Measurements from ENCODE around the gene SMIM45.

SMIM45 gene

GRCh38 chr22:41928593-41929417, 23.1 kb upstream of the SMIM45 start:
- 74 to 91% methylated on average over 5 to 13 of the region's 14 CpGs for WGBS, 2 experiments (ENCODE audit: insufficient coverage in 2 of 2)
- Histone ChIP-seq H3K4me1 (ENCODE audit: control insufficient read depth, insufficient read depth, low read length, poor library complexity, severe bottlenecking) (no peaks in the 10 kb centered on the region), H3K27ac (ENCODE audit: low read depth, low read length, severe bottlenecking) (no peak overlapping the region), H3K9me3 (ENCODE audit: control insufficient read depth, low read length) (no peaks in the 10 kb centered on the region), H3K4me3 (ENCODE audit: extremely low read depth, insufficient read depth, low read length, poor library complexity, severe bottlenecking) (no peak overlapping the region), H3K36me3 (ENCODE audit: control insufficient read depth, insufficient read depth, low read length) (no peaks in the 10 kb centered on the region)

DNA sequence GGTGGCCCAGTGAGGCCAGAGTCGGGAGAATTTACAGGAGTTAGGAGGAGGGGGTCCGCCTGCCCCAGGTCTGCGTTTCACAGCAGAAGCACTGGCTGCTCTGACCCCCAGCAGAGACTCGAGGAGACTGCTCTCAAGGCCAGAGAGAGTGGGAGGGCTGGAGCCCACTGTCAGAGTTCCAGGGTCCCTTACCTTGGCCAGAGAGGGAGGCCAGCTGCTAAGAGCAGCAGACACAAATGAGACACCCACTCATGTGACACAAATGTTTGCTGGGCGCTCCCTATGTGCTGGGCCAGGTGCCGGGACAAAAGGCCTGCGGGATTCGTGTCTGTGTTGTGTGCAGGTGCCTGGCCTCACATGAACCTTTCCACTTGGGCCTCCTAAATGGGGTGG, 22.5 kb upstream of the SMIM45 start:
- Histone ChIP-seq H3K4me3 (ENCODE audit: extremely low read depth, insufficient read depth, low read length, poor library complexity, severe bottlenecking) (no peak overlapping the region), H3K4me1 (ENCODE audit: control insufficient read depth, insufficient read depth, low read length, poor library complexity, severe bottlenecking) (no peaks in the 10 kb centered on the region), H3K27ac (ENCODE audit: low read depth, low read length, severe bottlenecking) (no peak overlapping the region), H3K9me3 (ENCODE audit: control insufficient read depth, low read length) (no peaks in the 10 kb centered on the region), H3K36me3 (ENCODE audit: control insufficient read depth, insufficient read depth, low read length) (no peaks in the 10 kb centered on the region)
- 70 to 86% methylated on average over 6 of the region's 8 CpGs for WGBS, 2 experiments (ENCODE audit: insufficient coverage in 2 of 2)

DNA sequence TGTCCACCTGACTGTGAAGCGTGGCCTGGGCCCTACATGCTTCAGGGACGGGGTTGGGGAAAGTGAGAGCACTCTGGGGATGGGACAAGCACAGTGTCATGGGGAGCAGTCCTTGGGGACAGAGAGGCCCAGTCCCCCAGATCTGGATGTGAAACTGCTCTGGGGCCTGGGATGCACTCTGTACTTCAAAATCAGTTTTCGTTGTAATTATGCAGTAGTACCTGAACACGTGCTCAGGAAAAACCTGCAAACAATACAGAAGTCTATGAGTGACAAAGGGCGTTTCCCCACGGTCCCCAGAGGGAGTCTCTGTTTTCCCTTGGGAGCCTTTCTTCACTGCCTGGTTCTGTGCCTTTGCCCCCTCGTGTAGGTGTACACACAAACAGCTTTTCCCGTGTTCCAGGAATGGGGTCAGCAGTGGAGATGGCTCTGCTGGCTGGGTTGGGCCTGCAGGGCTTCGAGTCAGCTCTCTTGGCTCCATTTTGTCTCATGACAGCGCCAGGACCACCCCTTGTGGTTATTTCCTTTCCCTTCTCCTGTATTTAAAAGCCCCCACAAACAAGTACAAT, 20.2 kb upstream of the SMIM45 start:
- H3K27ac ChIP-seq (ENCODE audit: low read depth, low read length, severe bottlenecking) = no peak overlapping the region
- H3K4me1 ChIP-seq (ENCODE audit: control insufficient read depth, insufficient read depth, low read length, poor library complexity, severe bottlenecking) = no peaks in the 10 kb centered on the region
- H3K4me3 ChIP-seq (ENCODE audit: extremely low read depth, insufficient read depth, low read length, poor library complexity, severe bottlenecking) = no peak overlapping the region
- peaks cover under 1% of the 10 kb centered on the region for H3K36me3 ChIP-seq (ENCODE audit: control insufficient read depth, insufficient read depth, low read length)
- WGBS, 2 experiments (ENCODE audit: insufficient coverage in 2 of 2) = 89 to 95% methylated on average over 9 to 10 of the region's 10 CpGs
- H3K9me3 ChIP-seq (ENCODE audit: control insufficient read depth, low read length) = no peaks in the 10 kb centered on the region

- 90 to 97% methylated on average over 11 to 12 of the region's 12 CpGs for WGBS, 2 experiments (ENCODE audit: insufficient coverage in 2 of 2)
- Histone ChIP-seq H3K4me1 (ENCODE audit: control insufficient read depth, insufficient read depth, low read length, poor library complexity, severe bottlenecking) (no peaks in the 10 kb centered on the region), H3K36me3 (ENCODE audit: control insufficient read depth, insufficient read depth, low read length) (peaks cover 6% of the 10 kb centered on the region)
Measured at GRCh38 chr22:41932353-41932752, 19.6 kb upstream of the SMIM45 start.

DNA sequence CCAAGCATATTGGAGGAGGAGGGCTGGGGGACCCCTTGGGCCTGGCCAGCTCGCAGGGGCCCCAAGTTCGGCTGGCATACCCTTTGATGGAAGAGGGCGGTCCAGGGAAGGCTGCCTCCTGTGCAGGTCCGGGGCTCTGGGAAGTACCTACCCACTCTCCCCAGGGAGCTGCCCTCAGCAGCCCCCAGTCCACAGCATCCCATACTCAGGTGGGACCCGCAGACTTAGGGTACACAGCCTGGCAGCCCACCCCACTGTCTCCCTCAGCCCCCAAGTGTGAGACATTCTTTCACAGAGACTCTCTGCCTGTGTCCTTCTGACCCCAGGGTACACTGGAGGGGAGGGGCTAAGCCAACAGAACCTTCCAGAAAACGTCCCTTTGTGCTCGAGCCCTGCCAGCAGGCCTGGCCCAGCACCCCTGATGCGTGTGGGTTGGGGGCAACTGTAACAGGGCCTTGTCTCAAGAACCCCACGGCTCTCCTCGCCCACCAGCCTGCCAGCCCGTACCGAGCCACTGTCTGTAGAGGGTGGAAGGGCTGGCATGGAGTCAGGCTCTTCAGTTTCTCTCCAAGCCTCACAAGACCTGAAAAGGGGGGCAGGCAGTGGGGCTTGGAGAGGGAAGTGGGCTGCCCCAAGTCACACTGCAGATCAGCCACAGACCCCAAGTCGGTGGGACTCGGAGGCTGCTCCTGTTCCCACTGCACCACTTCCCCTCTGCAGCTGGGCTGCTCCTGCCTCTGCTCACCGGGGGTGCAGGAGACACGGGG, 18.4 kb upstream of the SMIM45 start:
- Histone ChIP-seq H3K9me3 (ENCODE audit: control insufficient read depth, low read length) (no peaks in the 10 kb centered on the region), H3K36me3 (ENCODE audit: control insufficient read depth, insufficient read depth, low read length) (peaks cover 12% of the 10 kb centered on the region), H3K27ac (ENCODE audit: low read depth, low read length, severe bottlenecking) (no peak overlapping the region), H3K4me1 (ENCODE audit: control insufficient read depth, insufficient read depth, low read length, poor library complexity, severe bottlenecking) (no peaks in the 10 kb centered on the region), H3K4me3 (ENCODE audit: extremely low read depth, insufficient read depth, low read length, poor library complexity, severe bottlenecking) (no peak overlapping the region)
- WGBS, 2 experiments (ENCODE audit: insufficient coverage in 2 of 2) = 89 to 90% methylated on average over 5 to 16 of the region's 16 CpGs

More at GRCh38 chr22:41932353-41932752, 19.6 kb upstream of the SMIM45 start:
- H3K4me3 ChIP-seq (ENCODE audit: extremely low read depth, insufficient read depth, low read length, poor library complexity, severe bottlenecking) = no peak overlapping the region
- no peaks in the 10 kb centered on the region for H3K9me3 ChIP-seq (ENCODE audit: control insufficient read depth, low read length)
- H3K27ac ChIP-seq (ENCODE audit: low read depth, low read length, severe bottlenecking) = no peak overlapping the region

DNA sequence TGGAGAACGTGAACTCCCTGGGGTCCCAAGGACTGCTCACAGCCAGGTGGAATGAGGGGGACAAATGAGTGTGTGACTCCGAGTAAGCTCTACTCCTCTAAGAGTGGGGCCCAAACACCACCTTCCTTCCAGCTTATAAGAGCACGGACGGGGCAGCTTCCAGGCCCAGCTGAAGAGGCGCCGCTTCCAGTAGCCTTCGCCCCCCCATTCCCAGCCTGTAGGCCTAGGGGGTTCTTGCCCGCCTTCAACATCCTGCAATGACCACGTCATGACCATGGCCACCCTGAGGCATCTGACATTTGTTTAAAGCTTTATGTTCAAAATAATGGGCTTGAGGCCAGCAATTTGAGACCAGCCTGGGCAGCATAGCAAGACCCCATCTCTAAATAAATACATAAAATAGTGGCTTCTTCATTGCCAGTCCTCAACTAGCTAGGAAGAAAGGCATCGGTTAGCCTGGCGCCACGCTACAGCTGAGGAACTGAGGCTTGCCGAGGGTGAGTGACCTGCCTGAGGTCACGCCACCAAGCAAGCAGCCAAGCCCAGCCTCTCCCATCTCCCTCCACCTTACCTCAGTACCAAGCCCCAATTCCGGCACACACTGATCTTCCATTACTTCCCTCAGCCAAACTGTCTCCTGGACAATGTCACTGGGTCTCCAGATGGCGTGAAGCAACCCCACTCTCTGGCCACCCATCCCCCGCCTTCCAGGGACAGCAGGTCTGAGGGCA, 17.5 kb upstream of the SMIM45 start:
- Histone ChIP-seq H3K4me3 (ENCODE audit: extremely low read depth, insufficient read depth, low read length, poor library complexity, severe bottlenecking) (no peak overlapping the region), H3K36me3 (ENCODE audit: control insufficient read depth, insufficient read depth, low read length) (peaks cover 21% of the 10 kb centered on the region), H3K9me3 (ENCODE audit: control insufficient read depth, low read length) (no peaks in the 10 kb centered on the region), H3K4me1 (ENCODE audit: control insufficient read depth, insufficient read depth, low read length, poor library complexity, severe bottlenecking) (no peaks in the 10 kb centered on the region), H3K27ac (ENCODE audit: low read depth, low read length, severe bottlenecking) (no peak overlapping the region)
- WGBS, 2 experiments (ENCODE audit: insufficient coverage in 2 of 2) = 94 to 96% methylated on average over 12 to 17 of the region's 17 CpGs

DNA sequence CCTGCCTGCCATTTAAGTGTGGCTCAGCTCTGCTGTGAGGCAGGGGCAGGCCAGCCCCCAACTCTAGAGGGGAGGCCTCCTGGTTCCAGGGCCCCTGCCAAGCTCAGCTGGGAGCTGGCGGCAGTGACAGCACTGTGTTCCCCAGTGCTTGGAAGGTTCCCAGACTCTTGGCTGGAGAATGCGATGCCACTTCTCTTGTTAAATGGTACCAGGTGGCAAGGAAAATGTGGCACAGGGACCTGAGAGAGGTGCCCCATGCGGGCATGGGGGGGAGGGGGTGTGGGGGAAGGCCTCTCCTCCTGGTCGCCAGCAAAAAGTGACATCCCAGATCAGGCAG, 17.0 kb upstream of the SMIM45 start:
- no peaks in the 10 kb centered on the region for H3K9me3 ChIP-seq (ENCODE audit: control insufficient read depth, low read length)
- 92% methylated on average over 2 of the region's 4 CpGs; no CpG with 5 or more reads in 1 of the 2 experiments for WGBS, 2 experiments (ENCODE audit: insufficient coverage in 2 of 2)
- H3K27ac ChIP-seq (ENCODE audit: low read depth, low read length, severe bottlenecking) = no peak overlapping the region
- no peak overlapping the region for H3K4me3 ChIP-seq (ENCODE audit: extremely low read depth, insufficient read depth, low read length, poor library complexity, severe bottlenecking)
- peaks cover 23% of the 10 kb centered on the region for H3K36me3 ChIP-seq (ENCODE audit: control insufficient read depth, insufficient read depth, low read length)
- H3K4me1 ChIP-seq (ENCODE audit: control insufficient read depth, insufficient read depth, low read length, poor library complexity, severe bottlenecking) = no peaks in the 10 kb centered on the region

DNA sequence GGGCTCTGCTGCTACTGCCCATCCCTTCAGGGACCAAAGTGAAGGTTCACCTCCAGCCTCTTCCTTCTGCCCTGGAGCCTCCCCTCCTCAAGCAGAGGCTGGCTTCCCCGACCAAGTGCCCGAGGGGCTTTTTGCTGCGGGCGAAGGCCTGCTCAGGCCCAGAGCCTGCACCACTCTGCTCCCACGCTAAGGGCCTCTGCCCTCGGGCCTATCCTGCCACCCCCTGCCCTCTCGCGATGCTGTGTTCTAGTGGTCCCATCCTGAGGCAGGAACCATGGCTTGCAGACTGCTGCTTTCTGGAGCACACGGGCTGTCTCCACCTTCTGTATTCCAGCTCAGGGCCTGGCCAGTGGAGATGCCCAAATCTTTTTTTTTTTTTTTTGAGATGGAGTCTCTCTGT, 16.4 kb upstream of the SMIM45 start:
- no peaks in the 10 kb centered on the region for H3K4me1 ChIP-seq (ENCODE audit: control insufficient read depth, insufficient read depth, low read length, poor library complexity, severe bottlenecking)
- no peak overlapping the region for H3K27ac ChIP-seq (ENCODE audit: low read depth, low read length, severe bottlenecking)
- no peaks in the 10 kb centered on the region for H3K9me3 ChIP-seq (ENCODE audit: control insufficient read depth, low read length)
- no peak overlapping the region for H3K4me3 ChIP-seq (ENCODE audit: extremely low read depth, insufficient read depth, low read length, poor library complexity, severe bottlenecking)
- peaks cover 28% of the 10 kb centered on the region for H3K36me3 ChIP-seq (ENCODE audit: control insufficient read depth, insufficient read depth, low read length)
- WGBS, 2 experiments (ENCODE audit: insufficient coverage in 2 of 2) = 87 to 98% methylated on average over 6 to 9 of the region's 9 CpGs

DNA sequence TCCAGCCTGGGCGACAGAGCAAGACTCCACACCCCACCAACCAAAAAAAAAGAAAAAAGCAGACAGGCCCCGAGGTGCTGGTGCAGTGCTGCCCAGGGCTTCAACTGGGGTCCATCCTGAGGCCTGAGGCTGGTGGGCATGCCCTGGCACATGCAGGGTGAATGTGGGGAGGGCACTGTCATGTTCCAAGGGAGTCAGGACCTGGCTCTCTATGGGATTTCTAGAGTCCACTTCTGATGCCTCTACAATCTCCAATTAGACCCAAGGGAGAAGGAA, 15.1 kb upstream of the SMIM45 start:
- H3K27ac ChIP-seq (ENCODE audit: low read depth, low read length, severe bottlenecking) = no peak overlapping the region
- no peaks in the 10 kb centered on the region for H3K9me3 ChIP-seq (ENCODE audit: control insufficient read depth, low read length)
- H3K4me3 ChIP-seq (ENCODE audit: extremely low read depth, insufficient read depth, low read length, poor library complexity, severe bottlenecking) = no peak overlapping the region
- 100% methylated on average over 1 of the region's 2 CpGs for WGBS, 2 experiments (ENCODE audit: insufficient coverage in 2 of 2)
- peaks cover 35% of the 10 kb centered on the region for H3K36me3 ChIP-seq (ENCODE audit: control insufficient read depth, insufficient read depth, low read length)
- H3K4me1 ChIP-seq (ENCODE audit: control insufficient read depth, insufficient read depth, low read length, poor library complexity, severe bottlenecking) = no peaks in the 10 kb centered on the region

GRCh38 chr22:41939981-41940831, 11.7 kb upstream of the SMIM45 start:
- 89 to 90% methylated on average over 9 to 13 of the region's 13 CpGs for WGBS, 2 experiments (ENCODE audit: insufficient coverage in 2 of 2)
- no peaks in the 10 kb centered on the region for H3K9me3 ChIP-seq (ENCODE audit: control insufficient read depth, low read length)
- H3K4me3 ChIP-seq (ENCODE audit: extremely low read depth, insufficient read depth, low read length, poor library complexity, severe bottlenecking) = no peak overlapping the region
- H3K36me3 ChIP-seq (ENCODE audit: control insufficient read depth, insufficient read depth, low read length) = peaks cover 61% of the 10 kb centered on the region
- peak overlapping the region; percentile 77 for H3K27ac ChIP-seq (ENCODE audit: low read depth, low read length, severe bottlenecking)
- no peaks in the 10 kb centered on the region for H3K4me1 ChIP-seq (ENCODE audit: control insufficient read depth, insufficient read depth, low read length, poor library complexity, severe bottlenecking)

Measured in mesodermal cell (in vitro differentiated cells).